Measurements from ENCODE around the gene NUDCD3. TPM values are rescaled to one million over a fixed set of nuclear protein-coding genes. Genes with fewer than 3 reads are reported as not detected.

NUDCD3 gene
- total and polyA plus RNA-seq, 7 experiments from 2014 or later, result 51.5 to 117 (median 84.4) TPM

- no peak for DNase-seq
- Histone ChIP-seq H3K4me3 (ENCODE audit: low read length) (no peak overlapping the region), H3K27ac (ENCODE audit: low read depth, low read length) (no peak overlapping the region), H3K9me3 (ENCODE audit: control insufficient read depth in 2 of 3, low read length in 3 of 3) (no peaks in the 10 kb centered on the region), H3K4me1 (ENCODE audit: control insufficient read depth in 2 of 2, insufficient read depth in 2 of 2, low read length in 2 of 2) (no peaks in the 10 kb centered on the region), H3K27me3 (ENCODE audit: control insufficient read depth in 2 of 2, insufficient read depth in 2 of 2, low read length in 2 of 2) (no peaks in the 10 kb centered on the region), H3K36me3 (ENCODE audit: control insufficient read depth in 2 of 3, insufficient read depth in 3 of 3, low read length in 3 of 3) (no peaks in the 10 kb centered on the region)
- Mint-ChIP-seq H3K4me3 (no peak overlapping the region), H3K4me1 (no peaks in the 10 kb centered on the region), H3K27ac (no peak overlapping the region), H3K27me3 (peaks cover 33 to 69% (median 43%) of the 10 kb centered on the region in 5 donors), H3K9me3 (peaks cover 6 to 70% (median 24%) of the 10 kb centered on the region in 11 donors), H3K36me3 (peaks cover 0 to 34% (median 4%) of the 10 kb centered on the region in 5 donors)
- intact Hi-C loops (cut with micrococcal nuclease), result no loop called here
- ChIA-PET POLR2A (no interaction called here), CTCF (no interaction called here)
- no peak for ATAC-seq
Observed at GRCh38 chr7:44353668-44354067, 136.8 kb downstream of the NUDCD3 start.

GRCh38 chr7:44348851-44349781, 141.3 kb downstream of the NUDCD3 start:
- H3K27me3 Mint-ChIP-seq, result peaks cover 18 to 55% (median 38%) of the 10 kb centered on the region in 5 donors
- H3K4me1 ChIP-seq (ENCODE audit: control insufficient read depth in 2 of 2, insufficient read depth in 2 of 2, low read length in 2 of 2), result no peaks in the 10 kb centered on the region
- H3K27me3 ChIP-seq (ENCODE audit: control insufficient read depth in 2 of 2, insufficient read depth in 2 of 2, low read length in 2 of 2), result no peaks in the 10 kb centered on the region
- DNase-seq (no peak), ATAC-seq (no peak)
- intact Hi-C loops (cut with micrococcal nuclease), result loop anchor here (1.0 kb wide), 2 partner anchors 128 to 132 kb away; no protein-coding TSS in a partner anchor
- H3K4me3 ChIP-seq (ENCODE audit: low read length), result no peak overlapping the region
- H3K27ac Mint-ChIP-seq, result no peak overlapping the region
- H3K4me1 Mint-ChIP-seq, result no peaks in the 10 kb centered on the region
- H3K36me3 Mint-ChIP-seq, result peaks cover 0 to 19% (median 3%) of the 10 kb centered on the region in 5 donors
- ChIA-PET POLR2A (no interaction called here), CTCF (no interaction called here)
- peaks cover 0 to 38% (median 13%) of the 10 kb centered on the region in 11 donors for H3K9me3 Mint-ChIP-seq
- no peak overlapping the region for H3K4me3 Mint-ChIP-seq
- H3K27ac ChIP-seq (ENCODE audit: low read depth, low read length), result no peak overlapping the region
- H3K9me3 ChIP-seq (ENCODE audit: control insufficient read depth in 2 of 3, low read length in 3 of 3), result no peaks in the 10 kb centered on the region
- H3K36me3 ChIP-seq (ENCODE audit: control insufficient read depth in 2 of 3, insufficient read depth in 3 of 3, low read length in 3 of 3), result no peaks in the 10 kb centered on the region

- Histone ChIP-seq H3K9me3 (ENCODE audit: control insufficient read depth in 2 of 3, low read length in 3 of 3) (no peaks in the 10 kb centered on the region), H3K4me1 (ENCODE audit: control insufficient read depth in 2 of 2, insufficient read depth in 2 of 2, low read length in 2 of 2) (no peaks in the 10 kb centered on the region), H3K27me3 (ENCODE audit: control insufficient read depth in 2 of 2, insufficient read depth in 2 of 2, low read length in 2 of 2) (no peaks in the 10 kb centered on the region), H3K36me3 (ENCODE audit: control insufficient read depth in 2 of 3, insufficient read depth in 3 of 3, low read length in 3 of 3) (no peaks in the 10 kb centered on the region), H3K27ac (ENCODE audit: low read depth, low read length) (no peak overlapping the region), H3K4me3 (ENCODE audit: low read length) (no peak overlapping the region)
- Mint-ChIP-seq H3K27ac (no peak overlapping the region), H3K36me3 (peaks cover 0 to 18% (median 3%) of the 10 kb centered on the region in 5 donors), H3K27me3 (peaks cover 18 to 49% (median 35%) of the 10 kb centered on the region in 5 donors), H3K4me1 (no peaks in the 10 kb centered on the region), H3K4me3 (no peak overlapping the region), H3K9me3 (peaks cover 0 to 38% (median 11%) of the 10 kb centered on the region in 11 donors)
- POLR2A ChIA-PET, result no interaction called here
- DNase-seq (peak in 1 of 9 donors; percentile 12), ATAC-seq (no peak)
- CTCF ChIA-PET, result interaction anchor here (1.1 kb wide), 1 partner anchor 217 kb away, joined by 3 read pairs; no protein-coding TSS in a partner anchor
- intact Hi-C loops (cut with micrococcal nuclease), result loop anchor here (1.0 kb wide), 2 partner anchors 129 to 133 kb away; no protein-coding TSS in a partner anchor
Observed at GRCh38 chr7:44348300-44348699, 142.2 kb downstream of the NUDCD3 start.

- Histone ChIP-seq H3K36me3 (ENCODE audit: control insufficient read depth in 2 of 3, insufficient read depth in 3 of 3, low read length in 3 of 3) (no peaks in the 10 kb centered on the region), H3K9me3 (ENCODE audit: control insufficient read depth in 2 of 3, low read length in 3 of 3) (no peaks in the 10 kb centered on the region), H3K4me1 (ENCODE audit: control insufficient read depth in 2 of 2, insufficient read depth in 2 of 2, low read length in 2 of 2) (no peaks in the 10 kb centered on the region), H3K27me3 (ENCODE audit: control insufficient read depth in 2 of 2, insufficient read depth in 2 of 2, low read length in 2 of 2) (no peaks in the 10 kb centered on the region), H3K4me3 (ENCODE audit: low read length) (no peak overlapping the region), H3K27ac (ENCODE audit: low read depth, low read length) (no peak overlapping the region)
- Mint-ChIP-seq H3K27ac (no peak overlapping the region), H3K9me3 (peaks cover 0 to 45% (median 11%) of the 10 kb centered on the region in 11 donors), H3K36me3 (peaks cover 0 to 18% (median 3%) of the 10 kb centered on the region in 5 donors), H3K27me3 (peaks cover 18 to 49% (median 35%) of the 10 kb centered on the region in 5 donors), H3K4me1 (no peaks in the 10 kb centered on the region), H3K4me3 (no peak overlapping the region)
- POLR2A ChIA-PET, result no interaction called here
- ATAC-seq, result no peak
- DNase-seq, result no peak
- CTCF ChIA-PET, result interaction anchor here (0.9 to 1.1 kb wide), 2 partner anchors 43 to 218 kb away, joined by 3 read pairs; no protein-coding TSS in a partner anchor
- intact Hi-C loops (cut with micrococcal nuclease), result loop anchor here (1.0 kb wide), 2 partner anchors 130 to 134 kb away; no protein-coding TSS in a partner anchor
Observed at GRCh38 chr7:44347546-44348114, 142.8 kb downstream of the NUDCD3 start.

- H3K4me1 Mint-ChIP-seq, result no peaks in the 10 kb centered on the region
- ATAC-seq, result no peak
- Histone ChIP-seq H3K9me3 (ENCODE audit: control insufficient read depth in 2 of 3, low read length in 3 of 3) (no peaks in the 10 kb centered on the region), H3K27ac (ENCODE audit: low read depth, low read length) (no peak overlapping the region), H3K36me3 (ENCODE audit: control insufficient read depth in 2 of 3, insufficient read depth in 3 of 3, low read length in 3 of 3) (no peaks in the 10 kb centered on the region), H3K27me3 (ENCODE audit: control insufficient read depth in 2 of 2, insufficient read depth in 2 of 2, low read length in 2 of 2) (no peaks in the 10 kb centered on the region), H3K4me3 (ENCODE audit: low read length) (no peak overlapping the region), H3K4me1 (ENCODE audit: control insufficient read depth in 2 of 2, insufficient read depth in 2 of 2, low read length in 2 of 2) (no peaks in the 10 kb centered on the region)
- peaks cover 14 to 40% (median 30%) of the 10 kb centered on the region in 5 donors for H3K27me3 Mint-ChIP-seq
- POLR2A ChIA-PET, result no interaction called here
- no peak overlapping the region for H3K4me3 Mint-ChIP-seq
- no peak for DNase-seq
- H3K9me3 Mint-ChIP-seq, result peaks cover 0 to 35% (median 10%) of the 10 kb centered on the region in 11 donors
- intact Hi-C loops (cut with micrococcal nuclease), result no loop called here
- CTCF ChIA-PET, result no interaction called here
- H3K27ac Mint-ChIP-seq, result no peak overlapping the region
- peaks cover 0 to 12% (median 0%) of the 10 kb centered on the region in 5 donors for H3K36me3 Mint-ChIP-seq
Observed at GRCh38 chr7:44346063-44346462, 144.4 kb downstream of the NUDCD3 start.

GRCh38 chr7:44341401-44341800, 149.1 kb downstream of the NUDCD3 start:
- no peak overlapping the region for H3K4me3 Mint-ChIP-seq
- POLR2A ChIA-PET, result no interaction called here
- CTCF ChIA-PET, result no interaction called here
- H3K4me1 Mint-ChIP-seq, result no peaks in the 10 kb centered on the region
- Histone ChIP-seq H3K36me3 (ENCODE audit: control insufficient read depth in 2 of 3, insufficient read depth in 3 of 3, low read length in 3 of 3) (no peaks in the 10 kb centered on the region), H3K4me1 (ENCODE audit: control insufficient read depth in 2 of 2, insufficient read depth in 2 of 2, low read length in 2 of 2) (no peaks in the 10 kb centered on the region), H3K9me3 (ENCODE audit: control insufficient read depth in 2 of 3, low read length in 3 of 3) (peaks cover 0 to 3% (median 0%) of the 10 kb centered on the region in 3 experiments), H3K27ac (ENCODE audit: low read depth, low read length) (no peak overlapping the region), H3K27me3 (ENCODE audit: control insufficient read depth in 2 of 2, insufficient read depth in 2 of 2, low read length in 2 of 2) (no peaks in the 10 kb centered on the region), H3K4me3 (ENCODE audit: low read length) (no peak overlapping the region)
- no peak for ATAC-seq
- no peak overlapping the region for H3K27ac Mint-ChIP-seq
- H3K27me3 Mint-ChIP-seq, result peaks cover 5 to 42% (median 17%) of the 10 kb centered on the region in 5 donors
- H3K36me3 Mint-ChIP-seq, result peaks cover 0 to 3% (median 0%) of the 10 kb centered on the region in 5 donors
- peaks cover 5 to 60% (median 12%) of the 10 kb centered on the region in 11 donors for H3K9me3 Mint-ChIP-seq
- no peak for DNase-seq
- intact Hi-C loops (cut with micrococcal nuclease), result no loop called here

Data from naive thymus-derived CD4-positive, alpha-beta T cell (primary cell).